ENCODE data around the gene FHL3.

The FHL3 gene

DNA sequence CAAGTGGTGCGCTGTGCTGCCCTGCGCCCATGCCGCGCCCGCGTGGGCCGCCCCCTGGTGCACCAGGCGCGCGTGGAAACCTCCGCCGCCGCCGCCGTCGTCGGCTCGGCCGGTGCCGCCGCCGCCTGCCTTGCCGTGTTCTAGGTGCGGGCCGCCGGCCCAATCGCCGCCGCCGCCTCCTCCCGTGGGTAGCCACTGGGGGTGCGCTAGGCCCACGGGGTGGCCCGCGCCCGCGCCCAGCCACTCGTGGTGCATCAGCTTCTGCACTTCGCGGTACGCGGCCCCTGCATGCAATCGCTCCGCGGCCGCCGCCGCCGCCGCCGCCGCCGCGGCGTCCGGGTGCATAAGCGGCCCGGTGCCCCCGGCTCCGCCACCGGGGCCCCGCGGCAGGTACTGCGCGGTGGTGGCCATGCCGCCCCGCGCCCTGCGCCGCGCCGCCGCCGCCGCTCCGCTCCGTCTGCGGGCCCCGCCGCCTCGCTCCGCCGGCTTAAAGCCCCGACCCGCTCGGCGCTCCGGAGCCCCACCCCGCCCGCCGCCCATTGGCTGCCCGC, 41.1 kb upstream of the FHL3 start, which contains the start of gene POU3F1:
TSS of gene POU3F1 (minus strand) at position 461 of the 551 bp plus-strand sequence. CDS start at position 411, 50 bp downstream.
- WGBS: 3% methylated on average over 49 of the region's 92 CpGs

DNA sequence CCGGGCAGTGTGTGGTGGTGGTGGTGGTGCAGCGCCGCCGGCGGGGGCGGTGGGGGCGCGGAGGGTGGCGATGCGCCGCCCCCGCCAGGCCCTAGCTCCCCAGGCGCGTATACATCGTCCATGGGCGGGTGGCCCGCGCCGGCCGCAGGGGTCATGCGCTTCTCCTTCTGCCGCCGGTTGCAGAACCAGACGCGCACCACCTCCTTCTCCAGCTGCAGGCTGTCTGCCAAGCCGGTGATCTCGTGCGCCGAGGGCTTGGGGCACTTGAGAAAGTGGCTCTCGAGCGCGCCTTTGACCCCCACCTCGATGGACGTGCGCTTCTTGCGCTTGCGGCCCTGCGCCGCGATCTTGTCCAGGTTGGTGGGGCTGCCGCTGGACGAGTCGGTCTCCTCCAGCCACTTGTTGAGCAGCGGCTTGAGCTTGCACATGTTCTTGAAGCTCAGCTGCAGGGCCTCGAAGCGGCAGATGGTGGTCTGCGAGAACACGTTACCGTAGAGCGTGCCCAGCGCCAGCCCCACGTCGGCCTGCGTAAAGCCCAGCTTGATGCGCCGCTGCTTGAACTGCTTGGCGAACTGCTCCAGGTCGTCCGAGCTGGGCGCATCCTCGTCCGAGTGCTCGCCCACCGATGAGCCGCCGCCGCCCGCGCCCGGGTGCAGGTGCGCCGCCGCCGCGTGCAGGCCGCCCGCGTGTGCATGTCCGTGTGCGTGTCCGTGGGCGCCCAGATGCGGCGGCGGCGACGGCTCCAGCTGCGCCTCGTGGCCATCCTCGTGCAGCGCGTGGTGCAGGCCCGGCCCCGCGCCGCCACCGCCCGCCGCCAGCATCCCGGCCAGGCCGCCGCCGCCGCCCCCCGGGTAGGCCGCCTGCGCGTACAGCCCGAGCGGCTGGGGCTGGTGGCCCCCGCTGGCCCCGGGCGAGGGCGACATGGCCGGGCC, 40.4 kb upstream of the FHL3 start:
- Histone ChIP-seq H3K27me3 (ENCODE audit: control insufficient read depth in 1 of 2, insufficient read depth in 1 of 2, low read length in 2 of 2) (peaks cover 59 to 77% of the 10 kb centered on the region in 2 experiments), H3K4me1 (ENCODE audit: control insufficient read depth, insufficient read depth, low read depth, low read length) (peaks cover 43% of the 10 kb centered on the region), H3K4ac (ENCODE audit: low read depth in 1 of 2, low read length in 2 of 2) (no peak overlapping the region), H4K91ac (ENCODE audit: low read length) (no peak overlapping the region), H3K14ac (ENCODE audit: low read length in 2 of 2) (no peak overlapping the region), H3K23ac (ENCODE audit: low read length in 2 of 2) (peak overlapping the region in 1 of 2 experiments; percentile 30), H2AK5ac (ENCODE audit: low read length, severe bottlenecking) (no peak overlapping the region), H3K79me1 (replicated peaks; ENCODE audit: low read length, poor library complexity, severe bottlenecking) (no peaks in the 10 kb centered on the region), H3K27ac (ENCODE audit: low read length, poor library complexity, severe bottlenecking) (no peak overlapping the region), H3K36me3 (ENCODE audit: control insufficient read depth in 1 of 2, insufficient read depth in 2 of 2, low read depth in 1 of 2, low read length in 2 of 2) (no peaks in the 10 kb centered on the region), H3K9ac (ENCODE audit: low read length) (no peak overlapping the region), H4K8ac (ENCODE audit: low read length) (no peak overlapping the region), H2BK120ac (ENCODE audit: low read depth, low read length) (no peak overlapping the region), H2BK15ac (ENCODE audit: low read depth, poor library complexity, severe bottlenecking) (no peak overlapping the region), H3K9me3 (ENCODE audit: control insufficient read depth, low read length) (no peaks in the 10 kb centered on the region), H2BK12ac (ENCODE audit: low read length in 2 of 2) (no peak overlapping the region), H2AFZ (ENCODE audit: low read depth, low read length) (no peak overlapping the region), H2BK5ac (ENCODE audit: low read depth, low read length, poor library complexity, severe bottlenecking) (no peak overlapping the region), H3K4me3 (ENCODE audit: insufficient read depth in 1 of 2, low read depth in 1 of 2, low read length in 2 of 2) (peak overlapping the region in 1 of 2 experiments; percentile 33), H3K18ac (ENCODE audit: low read depth in 1 of 2, low read length in 2 of 2) (no peak overlapping the region), H3K4me2 (ENCODE audit: low read length, poor library complexity, severe bottlenecking) (peak overlapping the region; percentile 90)
- peak; percentile 47 for DNase-seq
- WGBS: 5% methylated on average over 85 of the region's 115 CpGs

More for the DNA sequence above, 41.1 kb upstream of the FHL3 start, which contains the start of gene POU3F1:
- H3K23ac ChIP-seq (ENCODE audit: low read length in 2 of 2): peak within 1 kb of the TSS in 1 of 2 experiments; percentile 74
- H3K36me3 ChIP-seq (ENCODE audit: control insufficient read depth in 1 of 2, insufficient read depth in 2 of 2, low read depth in 1 of 2, low read length in 2 of 2): no peaks in the 10 kb centered on the region
- no peak within 1 kb of the TSS for H2BK120ac ChIP-seq (ENCODE audit: low read depth, low read length)
- H3K27me3 ChIP-seq (ENCODE audit: control insufficient read depth in 1 of 2, insufficient read depth in 1 of 2, low read length in 2 of 2): peaks cover 52 to 73% of the 10 kb centered on the region in 2 experiments
- peak within 1 kb of the TSS; percentile 42 for H2AFZ ChIP-seq (ENCODE audit: low read depth, low read length)
- H3K14ac ChIP-seq (ENCODE audit: low read length in 2 of 2): no peak within 1 kb of the TSS
- H2BK12ac ChIP-seq (ENCODE audit: low read length in 2 of 2): no peak within 1 kb of the TSS
- no peak within 1 kb of the TSS for H3K27ac ChIP-seq (ENCODE audit: low read length, poor library complexity, severe bottlenecking)
- peak within 1 kb of the TSS; percentile 32 for H3K9ac ChIP-seq (ENCODE audit: low read length)
- H4K8ac ChIP-seq (ENCODE audit: low read length): no peak within 1 kb of the TSS
- H3K4me1 ChIP-seq (ENCODE audit: control insufficient read depth, insufficient read depth, low read depth, low read length): peaks cover 50% of the 10 kb centered on the region
- no peak within 1 kb of the TSS for H3K4ac ChIP-seq (ENCODE audit: low read depth in 1 of 2, low read length in 2 of 2)
- no peaks in the 10 kb centered on the region for H3K9me3 ChIP-seq (ENCODE audit: control insufficient read depth, low read length)
- H3K4me3 ChIP-seq (ENCODE audit: insufficient read depth in 1 of 2, low read depth in 1 of 2, low read length in 2 of 2): peak within 1 kb of the TSS; percentile 58 to 72
- DNase-seq: no peak
- no peak within 1 kb of the TSS for H2BK15ac ChIP-seq (ENCODE audit: low read depth, poor library complexity, severe bottlenecking)
- no peak within 1 kb of the TSS for H3K18ac ChIP-seq (ENCODE audit: low read depth in 1 of 2, low read length in 2 of 2)
- no peak within 1 kb of the TSS for H2AK5ac ChIP-seq (ENCODE audit: low read length, severe bottlenecking)
- H3K4me2 ChIP-seq (ENCODE audit: low read length, poor library complexity, severe bottlenecking): peak within 1 kb of the TSS; percentile 91
- H4K91ac ChIP-seq (ENCODE audit: low read length): no peak within 1 kb of the TSS
- H3K79me1 ChIP-seq (replicated peaks; ENCODE audit: low read length, poor library complexity, severe bottlenecking): no peaks in the 10 kb centered on the region
- no peak within 1 kb of the TSS for H2BK5ac ChIP-seq (ENCODE audit: low read depth, low read length, poor library complexity, severe bottlenecking)

DNA sequence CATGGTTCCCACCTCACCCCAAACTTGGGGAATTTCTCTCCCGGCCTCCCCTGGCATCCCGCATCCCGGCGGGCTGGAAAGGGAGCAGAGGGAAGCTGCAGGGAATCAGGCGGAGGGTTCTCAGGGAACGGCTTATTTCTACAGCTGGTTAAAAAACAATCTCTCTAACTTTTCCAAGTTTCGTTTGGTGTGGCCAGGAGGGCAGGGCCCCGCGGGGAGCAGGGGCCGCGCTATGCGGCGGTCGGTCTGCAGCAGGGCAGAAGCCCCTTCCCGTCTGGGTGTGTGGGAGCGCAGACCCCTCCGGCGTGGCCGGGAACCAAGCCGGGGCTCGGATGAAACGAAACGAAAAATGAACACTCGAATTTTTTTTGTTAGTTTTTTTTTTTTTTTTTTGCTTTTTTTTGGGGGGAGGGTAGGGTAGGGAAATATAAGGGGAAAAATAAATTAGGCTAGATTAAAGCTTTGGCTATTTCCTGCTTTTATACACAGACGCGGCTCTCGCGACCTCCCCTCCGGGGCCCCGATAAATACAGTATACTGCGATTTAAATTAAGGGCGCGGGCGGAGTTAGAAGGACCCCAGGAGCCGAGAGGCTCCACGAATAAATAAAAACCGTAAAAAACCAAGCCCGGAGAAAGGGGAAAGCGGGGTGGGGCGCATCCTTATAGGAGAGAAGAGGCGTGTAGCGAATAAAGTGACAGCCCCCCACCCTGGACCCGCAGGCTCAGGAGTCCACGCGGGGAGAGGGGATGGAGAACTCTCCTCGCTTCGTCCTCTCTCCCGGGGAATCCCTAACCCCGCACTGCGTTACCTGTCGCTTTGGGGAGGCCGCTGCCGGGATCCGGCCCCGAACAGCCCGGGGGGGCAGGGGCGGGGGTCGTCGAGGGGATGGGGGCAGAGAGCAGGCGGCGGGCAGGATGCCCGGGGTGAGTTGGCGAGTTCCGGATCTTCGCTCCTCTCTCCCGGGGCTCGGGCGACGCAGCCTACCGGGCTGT, 39.2 kb upstream of the FHL3 start:
- no peak overlapping the region for H2AK5ac ChIP-seq (ENCODE audit: low read length, severe bottlenecking)
- H2AFZ ChIP-seq (ENCODE audit: low read depth, low read length): no peak overlapping the region
- 2% methylated on average over 55 of the region's 70 CpGs for WGBS
- no peak overlapping the region for H4K91ac ChIP-seq (ENCODE audit: low read length)
- H3K4ac ChIP-seq (ENCODE audit: low read depth in 1 of 2, low read length in 2 of 2): no peak overlapping the region
- no peaks in the 10 kb centered on the region for H3K79me1 ChIP-seq (replicated peaks; ENCODE audit: low read length, poor library complexity, severe bottlenecking)
- DNase-seq: no peak
- no peak overlapping the region for H4K8ac ChIP-seq (ENCODE audit: low read length)
- no peak overlapping the region for H3K14ac ChIP-seq (ENCODE audit: low read length in 2 of 2)
- peak overlapping the region; percentile 63 for H3K9ac ChIP-seq (ENCODE audit: low read length)
- H3K27me3 ChIP-seq (ENCODE audit: control insufficient read depth in 1 of 2, insufficient read depth in 1 of 2, low read length in 2 of 2): peaks cover 69 to 81% of the 10 kb centered on the region in 2 experiments
- H3K36me3 ChIP-seq (ENCODE audit: control insufficient read depth in 1 of 2, insufficient read depth in 2 of 2, low read depth in 1 of 2, low read length in 2 of 2): no peaks in the 10 kb centered on the region
- no peak overlapping the region for H3K18ac ChIP-seq (ENCODE audit: low read depth in 1 of 2, low read length in 2 of 2)
- peak overlapping the region; percentile 63 to 75 for H3K4me3 ChIP-seq (ENCODE audit: insufficient read depth in 1 of 2, low read depth in 1 of 2, low read length in 2 of 2)
- H2BK120ac ChIP-seq (ENCODE audit: low read depth, low read length): no peak overlapping the region
- no peak overlapping the region for H2BK12ac ChIP-seq (ENCODE audit: low read length in 2 of 2)
- H2BK5ac ChIP-seq (ENCODE audit: low read depth, low read length, poor library complexity, severe bottlenecking): no peak overlapping the region
- H3K4me1 ChIP-seq (ENCODE audit: control insufficient read depth, insufficient read depth, low read depth, low read length): peaks cover 37% of the 10 kb centered on the region
- no peaks in the 10 kb centered on the region for H3K9me3 ChIP-seq (ENCODE audit: control insufficient read depth, low read length)
- H3K4me2 ChIP-seq (ENCODE audit: low read length, poor library complexity, severe bottlenecking): peak overlapping the region; percentile 90
- no peak overlapping the region for H2BK15ac ChIP-seq (ENCODE audit: low read depth, poor library complexity, severe bottlenecking)
- peak overlapping the region in 1 of 2 experiments; percentile 84 for H3K23ac ChIP-seq (ENCODE audit: low read length in 2 of 2)
- no peak overlapping the region for H3K27ac ChIP-seq (ENCODE audit: low read length, poor library complexity, severe bottlenecking)
